HAP-1 (cell line): Measurements from ENCODE around the gene DCTN3.

Source experiments
- DNase-seq, 2 experiments: peaks; one replicate each; pipeline ENCODE4 v3.0.0-alpha.2; 2016 to 2020; ENCODE audit warnings: low spot score in 2 of 2
- H3K27me3 ChIP-seq: fragments of 250-450 bp; sonication (Bioruptor Pico); 2 replicates; pipeline ENCODE4 v1.5.1; 2020; ENCODE audit warnings: low read depth, mild to moderate bottlenecking, moderate library complexity
- H3K36me3 ChIP-seq: fragments of 250-450 bp; sonication (Bioruptor Pico); replicated peaks from 2 replicates; pipeline ENCODE4 v1.5.1; 2020; ENCODE audit warnings: mild to moderate bottlenecking
- H3K4me1 ChIP-seq: fragments of 250-450 bp; sonication (Bioruptor Pico); 2 replicates; pipeline ENCODE4 v1.5.1; 2020; ENCODE audit warnings: mild to moderate bottlenecking
- H3K4me3 ChIP-seq: fragments of 250-450 bp; sonication (Bioruptor Pico); 2 replicates; pipeline ENCODE4 v1.5.1; 2020; ENCODE audit warnings: mild to moderate bottlenecking, moderate library complexity
- H3K9me3 ChIP-seq: fragments of 250-450 bp; sonication (Bioruptor Pico); 2 replicates; pipeline ENCODE4 v1.5.1; 2020; ENCODE audit warnings: mild to moderate bottlenecking, moderate library complexity
- in situ Hi-C: fragments of 300-500 bp; cut with MboI; formaldehyde crosslinking; loops from 3 replicates; pipeline ENCODE4 v1.14.3; 2020; ENCODE audit warnings: low sequenced_read_pairs, inconsistent platforms, mixed read lengths

The DCTN3 gene

GRCh38 chr9:34601937-34602573 lies 18.2 kb downstream of the DCTN3 start:
- H3K4me3 ChIP-seq = no peak overlapping the region
- H3K27me3 ChIP-seq = no peaks in the 10 kb centered on the region
- in situ Hi-C loops = loop anchor here (5.0 kb wide), 1 partner anchor 195 kb away; no protein-coding TSS in a partner anchor
- no peaks in the 10 kb centered on the region for H3K9me3 ChIP-seq
- DNase-seq = no peak
- no peaks in the 10 kb centered on the region for H3K4me1 ChIP-seq
- no peaks in the 10 kb centered on the region for H3K36me3 ChIP-seq

- H3K9me3 ChIP-seq = no peaks in the 10 kb centered on the region
- no peaks in the 10 kb centered on the region for H3K27me3 ChIP-seq
- H3K36me3 ChIP-seq = no peaks in the 10 kb centered on the region
- no peaks in the 10 kb centered on the region for H3K4me1 ChIP-seq
- H3K4me3 ChIP-seq = no peak overlapping the region
- DNase-seq = no peak
- in situ Hi-C loops = loop anchor here (5.0 kb wide), 1 partner anchor 194 kb away; no protein-coding TSS in a partner anchor
Observed at GRCh38 chr9:34600908-34601307, 19.4 kb downstream of the DCTN3 start.

GRCh38 chr9:34599546-34599945 lies 20.7 kb downstream of the DCTN3 start:
- DNase-seq = no peak
- H3K27me3 ChIP-seq = no peaks in the 10 kb centered on the region
- no peak overlapping the region for H3K4me3 ChIP-seq
- H3K9me3 ChIP-seq = no peaks in the 10 kb centered on the region
- no peaks in the 10 kb centered on the region for H3K4me1 ChIP-seq
- H3K36me3 ChIP-seq = no peaks in the 10 kb centered on the region
- in situ Hi-C loops = no loop called here

- no peak for DNase-seq
- H3K36me3 ChIP-seq = no peaks in the 10 kb centered on the region
- H3K9me3 ChIP-seq = no peaks in the 10 kb centered on the region
- in situ Hi-C loops = loop anchor here (5.0 kb wide), 1 partner anchor 162 kb away; no protein-coding TSS in a partner anchor
- H3K4me1 ChIP-seq = no peaks in the 10 kb centered on the region; the same call in 1 of the 2 replicates
- peaks cover 1% of the 10 kb centered on the region for H3K27me3 ChIP-seq
- H3K4me3 ChIP-seq = no peak overlapping the region
Observed at GRCh38 chr9:34594177-34594576, 26.1 kb downstream of the DCTN3 start.

- Histone ChIP-seq H3K27me3 (peaks cover 13% of the 10 kb centered on the region), H3K9me3 (no peaks in the 10 kb centered on the region)
Observed at GRCh38 chr9:34592895-34593601, 27.2 kb downstream of the DCTN3 start.

GRCh38 chr9:34591917-34592866 lies 28.1 kb downstream of the DCTN3 start:
- H3K36me3 ChIP-seq = no peaks in the 10 kb centered on the region
- no peak overlapping the region for H3K4me3 ChIP-seq
- no peaks in the 10 kb centered on the region; the same call in 1 of the 2 replicates for H3K4me1 ChIP-seq
- in situ Hi-C loops = loop anchor here (5.0 kb wide), 1 partner anchor 160 kb away; no protein-coding TSS in a partner anchor
- peaks cover 20% of the 10 kb centered on the region for H3K27me3 ChIP-seq
- no peak for DNase-seq
- no peaks in the 10 kb centered on the region for H3K9me3 ChIP-seq

More at GRCh38 chr9:34592895-34593601, 27.2 kb downstream of the DCTN3 start:
- Histone ChIP-seq H3K36me3 (no peaks in the 10 kb centered on the region), H3K4me1 (no peaks in the 10 kb centered on the region; the same call in 1 of the 2 replicates), H3K4me3 (no peak overlapping the region)
- in situ Hi-C loops = loop anchor here (5.0 kb wide), 1 partner anchor 161 kb away; no protein-coding TSS in a partner anchor
- peak in 1 of 2 experiments; percentile 44 for DNase-seq

GRCh38 chr9:34591248-34591916 lies 28.9 kb downstream of the DCTN3 start:
- Histone ChIP-seq H3K9me3 (no peaks in the 10 kb centered on the region), H3K36me3 (no peaks in the 10 kb centered on the region), H3K27me3 (peaks cover 28% of the 10 kb centered on the region), H3K4me1 (no peaks in the 10 kb centered on the region; the same call in 1 of the 2 replicates), H3K4me3 (no peak overlapping the region)
- in situ Hi-C loops = loop anchor here (5.0 kb wide), 1 partner anchor 159 kb away; no protein-coding TSS in a partner anchor
- DNase-seq = peak; percentile 56 to 92

- Histone ChIP-seq H3K4me1 (no peaks in the 10 kb centered on the region; the same call in 1 of the 2 replicates), H3K36me3 (no peaks in the 10 kb centered on the region), H3K9me3 (no peaks in the 10 kb centered on the region), H3K27me3 (peaks cover 32% of the 10 kb centered on the region), H3K4me3 (no peak overlapping the region; the same call in 1 of the 2 replicates)
- no peak for DNase-seq
- in situ Hi-C loops = loop anchor here (5.0 kb wide), 1 partner anchor 158 kb away; no protein-coding TSS in a partner anchor
Observed at GRCh38 chr9:34590381-34591247, 29.7 kb downstream of the DCTN3 start.

GRCh38 chr9:34589636-34590380 lies 30.5 kb downstream of the DCTN3 start, which contains the start of gene CNTFR:
Gene CNTFR (minus strand): TSS chr9:34589724. CDS start chr9:34568981, 20,743 bp downstream.
- no peaks in the 10 kb centered on the region; the same call in 1 of the 2 replicates for H3K4me1 ChIP-seq
- peak; percentile 39 to 74 for DNase-seq
- in situ Hi-C loops = loop anchor here (5.0 kb wide), 1 partner anchor 158 kb away; no protein-coding TSS in a partner anchor
- peak within 1 kb of the TSS; percentile 37 for H3K4me3 ChIP-seq
- H3K9me3 ChIP-seq = no peaks in the 10 kb centered on the region
- peaks cover 35% of the 10 kb centered on the region for H3K27me3 ChIP-seq
- no peaks in the 10 kb centered on the region for H3K36me3 ChIP-seq

GRCh38 chr9:34588671-34589635 lies 31.3 kb downstream of the DCTN3 start:
- in situ Hi-C loops = no loop called here
- Histone ChIP-seq H3K9me3 (no peaks in the 10 kb centered on the region), H3K36me3 (no peaks in the 10 kb centered on the region), H3K4me1 (no peaks in the 10 kb centered on the region; the same call in 1 of the 2 replicates), H3K4me3 (peak overlapping the region; percentile 37), H3K27me3 (peaks cover 35% of the 10 kb centered on the region)
- peak in 1 of 2 experiments; percentile 27 for DNase-seq
